ENCODE measurements around the gene ZNF576.
"Not testable (repeated sequence)": the region's sequence is repeated elsewhere in the genome, so short reads cannot be mapped to it uniquely, and the experiment has no call there.

ZNF576 gene

DNA sequence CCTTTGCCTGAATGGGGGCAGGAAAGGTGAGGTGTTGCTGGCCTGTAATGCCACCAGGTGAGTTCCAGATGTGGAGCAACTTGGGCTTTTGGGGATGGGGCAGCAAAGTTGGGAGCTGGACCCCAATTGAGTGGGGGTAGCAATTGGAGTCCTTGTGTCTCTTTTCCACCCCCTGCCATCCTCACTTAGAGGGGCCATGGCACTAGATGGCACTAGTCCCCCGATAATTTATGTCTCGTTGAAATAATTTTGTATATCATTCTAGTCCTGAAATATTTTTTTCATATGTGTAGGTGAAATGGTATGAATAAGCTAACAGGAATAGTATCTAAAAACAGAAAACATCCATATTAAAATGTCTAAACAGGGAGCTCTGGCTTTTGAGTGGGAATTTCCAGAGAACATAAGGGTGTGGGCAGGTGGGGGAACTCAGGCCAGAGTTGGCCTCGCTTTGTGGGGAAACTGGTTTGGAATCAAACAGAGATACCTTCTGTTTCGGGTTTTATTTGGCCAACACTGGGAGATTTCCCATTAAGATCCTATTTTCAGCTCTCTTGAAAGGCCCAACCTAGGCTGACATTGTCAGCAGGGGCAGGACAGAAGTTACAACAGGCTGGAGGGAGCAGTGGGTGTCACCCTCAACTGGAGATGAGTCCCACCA, 3.4 kb downstream of the ZNF576 start:
- DNase-seq (ENCODE audit: low read depth in 2 of 2): no peak

DNA sequence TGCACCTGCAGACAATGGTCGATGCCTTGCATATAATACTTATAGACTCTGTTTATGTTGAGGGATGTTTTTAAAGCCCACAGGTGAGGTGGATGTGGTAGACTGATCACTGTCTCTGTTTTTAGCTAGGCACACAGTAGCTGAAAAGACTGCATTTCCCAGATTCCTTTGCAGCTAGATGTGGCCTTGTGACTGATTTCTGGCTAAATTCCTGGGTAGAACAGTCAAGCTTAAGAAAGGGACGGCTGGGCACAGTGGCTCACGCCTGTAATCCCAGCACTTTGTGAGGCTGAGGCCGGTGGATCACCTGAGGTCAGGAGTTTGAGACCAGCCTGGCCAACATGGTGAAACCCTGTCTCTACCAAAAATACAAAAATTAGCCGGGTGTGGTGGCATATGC, 3.9 kb downstream of the ZNF576 start:
- not testable (repeated sequence) for DNase-seq (ENCODE audit: low read depth in 2 of 2)

DNA sequence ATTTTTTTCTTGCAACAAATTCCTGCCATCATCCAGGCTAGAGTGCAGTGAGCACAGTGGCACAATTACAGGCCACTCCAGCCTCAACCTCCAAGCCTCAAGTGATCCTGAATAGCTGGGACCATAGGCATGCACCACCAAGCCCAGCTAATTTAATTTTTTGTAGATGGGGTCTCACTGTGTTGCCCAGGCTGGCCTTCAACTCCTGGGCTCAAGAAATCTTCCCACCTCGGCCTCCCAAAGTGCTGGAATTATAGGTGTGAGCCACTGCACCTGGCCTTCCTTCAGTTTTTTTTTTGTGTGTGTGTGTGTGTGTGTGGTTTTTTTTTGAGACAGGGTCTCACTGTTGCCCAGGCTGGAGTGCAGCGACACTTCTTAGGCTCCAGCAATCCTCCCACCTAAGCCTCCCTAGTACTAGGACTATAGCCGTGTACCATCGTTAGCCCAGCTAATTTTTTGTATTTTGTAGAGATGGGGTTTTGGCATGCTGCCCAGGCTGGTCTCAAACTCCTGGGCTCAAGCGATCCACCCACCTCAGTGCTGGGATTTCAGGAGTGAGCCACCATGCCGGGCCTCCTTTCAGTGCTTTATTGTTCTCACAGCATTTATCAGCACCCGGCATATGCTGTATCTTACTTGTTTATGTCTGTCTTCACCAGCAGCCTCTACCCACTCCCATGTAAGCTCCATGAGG, 9.6 kb downstream of the ZNF576 start:
- no peak for DNase-seq (ENCODE audit: low read depth in 2 of 2)

DNA sequence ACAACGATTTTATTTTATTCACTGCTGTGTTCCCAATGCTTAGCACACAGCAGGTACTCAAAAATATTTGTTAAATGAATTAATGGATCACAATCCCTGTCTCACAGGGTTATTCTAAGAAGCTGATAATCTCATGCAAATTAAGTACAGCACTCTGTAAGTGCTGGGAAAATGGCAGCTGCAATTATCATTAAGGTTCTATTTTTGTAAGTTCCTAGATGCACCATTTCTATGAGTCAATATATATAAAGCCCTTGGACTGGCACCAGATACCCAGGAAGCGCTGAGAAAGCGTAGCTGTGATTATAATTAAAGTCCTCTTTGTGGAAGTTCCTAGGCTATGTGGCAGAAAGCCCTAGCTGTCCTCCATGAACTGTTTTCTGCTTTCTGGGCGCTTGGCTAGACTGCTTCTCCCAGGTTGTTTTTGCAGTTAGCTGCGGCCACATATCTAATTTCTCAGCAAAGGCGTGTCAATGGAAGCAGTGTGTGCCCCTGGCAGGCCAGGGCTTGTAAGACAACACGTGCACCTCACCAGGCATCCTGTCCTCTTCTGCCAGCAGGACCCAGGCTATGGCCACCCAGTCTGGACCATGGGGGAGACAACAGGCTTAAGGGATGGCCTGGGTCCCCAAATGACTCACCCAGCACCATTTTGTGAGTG, 10.3 kb downstream of the ZNF576 start:
- DNase-seq (ENCODE audit: low read depth in 2 of 2): no peak

DNA sequence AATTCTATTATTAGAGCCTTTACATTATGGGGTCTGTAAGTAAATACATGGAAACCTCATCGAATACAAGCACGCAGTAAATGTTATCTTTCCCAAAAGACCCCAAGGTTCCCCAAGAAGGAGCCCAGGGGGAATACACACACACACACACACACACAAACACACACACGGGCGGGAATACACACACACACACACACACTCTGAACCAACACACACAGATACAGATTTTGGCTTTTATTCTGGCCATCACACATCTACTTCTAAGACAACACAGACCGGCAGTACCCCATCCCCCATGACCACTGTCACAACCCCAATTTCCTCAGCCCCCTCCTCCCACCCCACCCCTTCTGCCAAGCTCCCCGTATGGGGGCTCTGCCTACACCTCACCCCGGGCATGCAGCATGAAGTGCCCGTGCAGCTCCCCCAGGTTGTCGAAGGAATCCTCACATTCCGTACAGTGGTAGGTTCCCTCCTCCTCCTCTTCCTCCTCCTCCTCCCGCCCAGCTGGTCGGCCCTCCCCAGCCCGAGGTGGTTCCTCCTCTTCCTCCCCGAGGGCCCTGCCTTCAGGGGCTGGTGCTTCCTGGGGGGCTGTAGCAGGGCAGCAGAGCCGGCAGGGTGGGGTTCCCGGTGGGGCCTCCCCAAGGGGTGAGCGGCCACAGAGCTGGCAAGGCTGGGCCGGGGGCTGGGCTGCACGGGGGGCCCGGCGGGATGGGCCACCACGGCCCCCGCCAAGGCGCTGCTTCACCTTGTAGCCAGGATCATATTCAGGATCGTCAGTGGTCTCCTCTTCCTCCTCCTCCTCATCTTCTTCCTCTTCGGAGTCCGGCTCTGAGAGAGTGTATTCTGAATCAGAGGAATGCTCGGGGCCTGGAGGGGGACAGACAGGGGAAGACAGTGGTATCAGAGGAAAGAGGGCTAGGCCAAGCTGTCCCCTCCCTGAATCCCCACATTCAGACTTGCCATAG, 11.1 kb downstream of the ZNF576 start:
- no peak for DNase-seq (ENCODE audit: low read depth in 2 of 2)

DNA sequence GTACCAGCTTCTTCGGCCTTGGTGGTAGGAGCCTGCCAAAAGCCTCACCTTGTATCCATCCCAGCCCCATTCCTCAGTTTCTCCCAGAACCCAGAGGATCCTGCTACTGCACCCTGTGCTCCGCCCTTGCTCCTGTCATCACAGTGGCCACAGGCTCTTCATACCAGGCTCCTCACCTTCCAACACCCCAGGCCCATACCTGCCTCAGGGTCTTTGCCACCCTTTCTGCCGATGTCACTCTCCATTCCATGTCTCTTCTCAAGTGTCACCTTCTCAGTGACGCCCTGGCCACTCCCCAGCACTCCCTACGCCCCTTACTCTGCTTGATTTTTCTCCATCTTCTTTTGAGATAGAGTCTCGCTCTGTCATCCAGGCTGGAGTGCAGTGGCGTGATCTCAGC, 13.5 kb downstream of the ZNF576 start:
- DNase-seq (ENCODE audit: low read depth in 2 of 2): no peak

DNA sequence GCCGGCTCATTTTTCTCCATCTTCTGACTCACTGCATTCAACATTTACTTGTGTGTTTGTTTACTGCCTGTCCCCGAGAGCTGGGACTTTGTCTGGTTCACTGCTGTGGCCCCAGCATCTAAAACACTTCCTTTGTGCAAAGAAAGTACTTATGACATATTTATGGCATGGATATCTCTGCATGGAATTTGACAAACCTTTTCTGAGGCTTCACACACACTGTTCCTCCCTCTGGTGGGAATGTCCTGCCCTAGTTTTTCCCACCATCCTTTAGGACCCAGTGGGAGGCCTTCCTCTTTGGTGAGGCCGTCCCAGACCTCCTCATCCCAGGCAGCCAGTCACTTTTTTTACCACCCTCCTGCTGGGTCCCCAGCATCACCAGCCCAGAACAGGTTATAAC, 14.1 kb downstream of the ZNF576 start:
- no peak for DNase-seq (ENCODE audit: low read depth in 2 of 2)

DNA sequence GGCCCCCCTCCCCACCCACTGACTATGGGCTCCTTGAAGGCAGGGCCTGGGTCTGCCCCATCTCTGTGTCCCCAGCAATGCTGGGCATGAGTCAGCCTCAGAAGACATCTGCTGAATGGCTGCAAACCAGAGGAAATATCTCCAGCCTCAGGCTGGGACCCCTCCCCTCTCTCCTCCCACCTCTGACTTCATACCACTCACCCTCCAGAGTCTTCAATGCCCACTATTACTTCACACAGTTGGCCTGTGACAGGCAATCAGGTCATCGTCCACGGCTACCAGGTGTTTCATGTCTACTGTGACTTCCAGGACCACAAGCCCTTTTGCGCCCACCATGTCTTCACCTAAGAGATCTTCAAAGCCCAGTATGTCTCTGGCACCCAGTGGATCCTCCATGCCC, 15.4 kb downstream of the ZNF576 start, which contains the start of gene SRRM5:
Gene SRRM5 (plus strand): TSS at position 301 of the 400 bp plus-strand sequence. CDS start 34 bp downstream, at position 335.
- no peak for DNase-seq (ENCODE audit: low read depth in 2 of 2)

DNA sequence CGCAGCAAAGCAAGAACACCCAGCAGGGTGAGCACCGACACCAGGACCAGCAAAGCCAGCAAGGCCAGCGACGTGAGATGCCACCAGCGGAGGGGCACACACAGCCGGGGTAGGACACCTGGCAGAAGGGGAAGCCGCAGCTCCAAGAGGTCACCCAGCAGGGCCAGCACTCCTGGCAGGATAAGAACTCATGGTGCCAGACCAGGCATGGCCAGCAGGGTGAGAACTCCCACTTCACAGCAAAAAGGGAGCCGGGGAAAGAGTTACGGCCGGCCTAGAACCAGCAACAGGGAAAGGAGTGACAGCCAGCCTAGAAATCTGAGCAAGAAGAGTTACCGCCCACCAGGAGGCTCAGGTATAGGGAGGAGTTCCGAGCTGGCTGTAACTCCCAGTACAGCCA, 16.0 kb downstream of the ZNF576 start:
- no peak for DNase-seq (ENCODE audit: low read depth in 2 of 2)

DNA sequence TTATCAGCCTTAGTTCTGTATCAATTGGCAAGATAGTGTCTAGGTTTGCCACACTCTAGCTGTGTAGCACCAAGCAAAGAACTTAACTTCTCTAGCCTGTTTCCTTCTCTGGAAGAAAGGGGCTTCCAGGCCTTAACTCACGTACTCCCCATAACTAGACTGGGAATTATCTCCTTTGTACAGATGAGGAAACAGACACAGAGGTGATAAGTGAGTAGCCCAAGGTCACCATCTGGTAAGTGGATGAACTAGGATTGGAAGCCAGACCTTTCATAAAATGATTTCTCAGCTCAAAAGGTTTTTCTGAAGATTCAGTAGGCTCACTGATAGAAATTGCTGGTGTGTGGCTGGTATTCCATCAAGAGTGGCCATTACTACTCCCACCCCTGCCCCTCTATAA, 19.9 kb downstream of the ZNF576 start:
- no peak for DNase-seq (ENCODE audit: low read depth in 2 of 2)

DNA sequence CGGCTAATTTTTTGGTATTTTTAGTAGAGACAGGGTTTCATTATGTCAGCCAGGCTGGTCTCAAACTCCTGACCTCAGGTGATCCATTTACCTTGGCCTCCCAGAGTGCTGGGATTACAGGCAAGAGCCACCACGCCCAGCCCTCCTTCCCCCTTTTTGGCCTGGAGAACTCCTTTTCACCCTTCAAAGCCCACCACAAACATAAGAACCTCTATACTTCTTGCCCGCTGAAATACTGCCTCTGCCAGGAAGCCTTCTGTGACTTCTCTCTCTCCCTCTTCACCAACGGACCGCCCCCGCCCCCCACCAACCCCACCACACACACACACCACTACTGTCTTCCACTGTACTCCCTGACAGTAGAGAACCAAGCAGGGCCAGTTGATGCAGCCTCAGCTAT, 20.6 kb downstream of the ZNF576 start:
- DNase-seq (ENCODE audit: low read depth in 2 of 2): no peak

DNA sequence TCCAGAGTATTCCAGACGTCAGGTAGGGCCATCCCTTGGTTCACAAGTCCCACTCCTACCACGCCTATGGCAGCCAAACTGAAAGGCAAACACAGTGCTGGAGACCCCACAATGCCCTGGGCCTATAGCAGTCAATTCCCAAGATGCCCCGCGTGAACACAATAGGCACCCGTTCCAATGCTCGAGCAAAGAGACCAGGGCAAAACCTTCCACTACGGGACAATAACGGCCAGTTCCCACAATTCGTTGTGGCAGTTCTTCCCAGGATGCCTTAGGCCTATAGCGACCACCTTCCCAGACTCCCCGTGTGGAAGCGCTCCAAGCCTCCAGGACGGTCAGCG, 22.5 kb downstream of the ZNF576 start:
- peak in 1 of 2 donors; percentile 8 for DNase-seq (ENCODE audit: low read depth in 2 of 2)

DNA sequence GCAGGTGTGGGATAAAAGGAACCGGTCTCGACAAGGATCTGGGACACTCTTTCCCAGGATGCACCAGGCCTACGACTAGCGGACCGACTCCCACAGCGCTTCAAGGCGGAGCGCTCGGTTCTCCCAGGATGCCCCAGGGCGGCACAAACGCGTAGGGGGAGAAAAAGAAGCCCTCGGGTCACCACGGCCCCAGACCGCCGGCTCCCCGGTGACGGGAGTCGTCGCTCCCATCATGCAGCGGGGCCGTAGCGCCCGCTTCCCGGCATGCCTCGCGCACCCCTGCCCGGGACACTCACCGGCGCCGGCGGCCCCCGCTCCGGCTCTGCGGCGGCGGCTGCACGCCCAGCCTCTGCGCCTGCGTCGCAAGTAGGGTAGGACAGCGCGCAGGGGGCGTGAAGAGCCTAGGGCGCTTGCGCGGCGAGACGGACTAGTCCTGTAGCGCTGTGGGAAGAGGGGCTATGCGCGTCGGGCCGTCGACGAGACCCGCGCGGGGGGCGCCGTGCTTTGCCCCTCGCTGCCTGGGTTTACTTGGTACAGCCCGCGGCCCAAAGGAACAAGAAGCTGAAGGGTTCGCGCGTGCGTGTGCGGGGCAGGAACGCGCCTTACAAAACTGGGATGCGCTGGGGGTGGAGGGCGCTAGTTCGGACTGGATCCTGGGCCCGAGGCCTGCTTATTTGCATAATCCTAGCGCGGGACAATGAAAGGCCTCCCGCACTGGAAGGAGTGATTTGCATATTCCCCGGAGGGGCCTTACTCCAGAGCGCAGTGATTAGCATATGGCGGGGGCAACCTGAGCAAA, 23.1 kb downstream of the ZNF576 start, which contains the start of gene ZNF428:
Gene ZNF428 (minus strand): TSS at position 368 of the 799 bp plus-strand sequence. CDS start 5,325 bp downstream, outside the sequence.
- peak; percentile 70 to 78 for DNase-seq (ENCODE audit: low read depth in 2 of 2)

DNA sequence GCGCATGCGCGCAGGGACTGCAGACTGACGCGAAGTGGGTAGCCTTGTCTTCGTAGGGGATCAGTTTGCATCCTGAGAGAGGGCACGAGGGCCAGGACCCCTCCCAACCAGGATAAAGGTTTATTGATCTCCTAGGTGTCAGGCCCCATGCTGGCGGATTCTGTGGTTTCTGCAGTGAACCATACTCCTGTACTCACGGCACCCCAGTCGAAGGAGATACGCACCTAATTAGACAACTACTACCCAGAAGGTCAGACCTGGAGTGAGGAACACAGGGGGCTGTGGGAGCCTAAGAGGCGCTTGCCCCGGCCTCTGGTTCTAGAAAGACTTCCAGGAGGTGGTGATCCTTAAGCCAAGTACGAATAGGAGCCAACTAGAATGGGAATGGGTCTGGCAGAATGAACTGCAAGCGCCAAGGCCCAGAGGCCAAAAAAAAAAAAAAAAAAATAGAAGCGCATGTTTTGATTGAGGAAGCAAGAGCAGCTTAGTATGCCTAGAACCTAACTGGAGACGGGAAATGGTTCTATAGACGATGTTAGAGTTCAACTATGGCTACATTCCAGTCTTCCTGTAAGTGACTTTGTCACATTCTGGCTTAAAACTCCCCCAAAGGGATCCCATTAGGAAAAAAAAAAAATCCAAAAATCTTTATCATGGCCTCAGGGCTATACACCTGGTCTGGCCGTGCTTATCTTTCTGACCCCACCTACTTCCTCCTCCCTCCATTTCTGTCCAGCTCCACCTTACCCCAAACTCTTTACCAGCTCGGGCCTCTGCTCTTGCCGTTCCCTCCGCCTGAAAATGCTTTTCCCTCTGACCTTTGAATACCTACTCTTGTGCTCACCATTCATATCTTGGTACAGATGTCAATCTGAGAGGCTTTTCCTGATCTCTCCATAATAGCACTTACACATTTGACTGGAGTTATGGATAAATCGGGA, 23.9 kb downstream of the ZNF576 start:
- peak; percentile 71 to 83 for DNase-seq (ENCODE audit: low read depth in 2 of 2)

DNA sequence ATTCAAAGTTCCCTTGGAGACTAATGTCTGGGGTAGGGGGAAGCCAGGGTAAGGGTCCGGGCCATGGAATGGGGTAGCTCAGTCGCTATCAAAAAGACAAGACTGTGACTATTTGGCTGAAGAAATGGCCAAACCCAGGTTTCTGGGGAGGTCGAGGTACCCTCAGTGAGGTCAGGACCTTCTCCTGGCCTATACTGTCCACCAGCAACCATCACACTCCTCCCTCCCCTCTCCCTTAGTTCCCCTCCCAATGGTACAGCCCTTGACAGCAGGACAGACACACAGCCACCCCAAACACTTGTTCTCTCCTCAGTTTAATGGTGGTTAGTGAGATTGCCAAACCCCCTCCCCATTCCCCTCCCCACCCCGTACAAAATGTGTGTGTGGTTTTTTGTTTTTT, 25.7 kb downstream of the ZNF576 start:
- DNase-seq (ENCODE audit: low read depth in 2 of 2): no peak

DNA sequence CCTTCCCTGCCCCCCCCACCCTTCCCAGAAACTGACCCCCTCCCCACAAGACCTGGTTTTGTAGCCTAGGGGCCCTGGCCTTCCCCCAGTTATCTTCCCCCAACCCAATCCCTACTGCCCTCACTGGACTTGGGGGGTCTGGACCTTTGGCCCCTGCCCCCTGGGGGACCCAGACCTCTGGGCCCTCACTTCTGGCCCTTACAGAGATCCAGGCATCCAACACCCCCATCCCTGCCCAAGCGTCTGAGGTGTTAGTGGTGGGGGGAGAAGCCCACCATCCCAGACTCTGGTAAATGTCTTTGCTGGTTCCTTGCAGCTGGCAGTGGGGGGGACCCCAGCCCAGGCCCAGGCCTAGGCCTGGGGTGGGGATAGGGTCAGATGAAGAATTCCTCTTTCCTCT, 26.6 kb downstream of the ZNF576 start:
- DNase-seq (ENCODE audit: low read depth in 2 of 2): no peak

DNA sequence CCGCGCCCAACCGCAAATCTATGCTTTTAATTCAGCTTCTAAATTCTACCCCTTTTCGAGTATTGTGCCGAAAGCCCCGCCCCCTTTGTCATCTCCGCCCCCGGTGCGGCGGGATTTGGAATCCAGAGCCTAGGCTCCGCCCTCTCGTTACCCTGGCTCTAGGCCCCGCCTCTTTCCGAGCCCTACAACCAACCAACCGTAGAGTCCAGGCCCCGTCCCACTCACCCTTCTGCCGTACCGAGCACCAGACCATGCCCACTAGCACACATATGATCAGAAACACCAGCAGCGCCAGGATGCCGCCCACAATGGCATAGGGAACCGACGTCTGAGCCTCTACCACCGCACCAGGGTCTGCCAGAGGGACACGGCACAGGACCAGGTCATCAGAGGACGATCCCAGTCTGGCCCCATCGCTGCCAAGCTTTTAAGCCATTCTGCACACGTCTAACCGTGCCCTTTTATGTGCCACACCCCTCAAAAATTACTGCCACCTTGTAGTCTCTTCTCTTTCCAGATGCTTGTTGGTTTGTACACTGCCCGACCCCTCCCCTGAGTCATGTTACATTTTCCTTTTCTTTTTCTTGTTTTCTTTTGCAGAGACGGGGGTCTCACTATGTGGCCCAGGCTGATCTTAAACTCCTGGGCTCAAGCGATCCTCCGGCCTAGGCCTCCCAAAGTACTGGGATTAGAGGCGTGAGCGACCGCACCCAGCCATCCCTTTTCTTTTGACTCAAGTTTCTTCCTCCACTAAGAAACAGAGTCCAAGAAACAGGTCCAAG, 27.7 kb downstream of the ZNF576 start:
- no peak for DNase-seq (ENCODE audit: low read depth in 2 of 2)

DNA sequence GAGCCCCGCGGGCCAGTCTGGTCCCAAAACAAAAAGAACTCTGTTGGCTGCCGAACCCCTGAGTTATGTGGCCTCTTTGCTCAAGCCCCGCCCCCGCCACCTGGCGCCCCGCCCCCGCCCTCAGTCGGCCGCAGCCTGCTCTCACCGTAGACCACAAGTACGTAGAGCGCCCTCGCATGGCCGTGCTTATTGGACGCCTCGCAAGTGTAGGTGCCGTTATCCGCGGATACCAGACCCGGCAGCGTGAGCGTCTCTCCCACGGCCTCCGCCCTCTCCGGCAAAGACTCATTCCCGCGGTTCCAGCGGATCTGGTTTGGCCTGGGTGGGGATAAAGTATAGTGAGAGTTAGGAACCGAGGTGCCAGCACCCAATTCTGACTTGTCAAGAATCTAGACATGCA, 28.5 kb downstream of the ZNF576 start:
- peak; percentile 61 to 70 for DNase-seq (ENCODE audit: low read depth in 2 of 2)
